Mucosa of rectum (tissue), 2 donors: Measurements from ENCODE around the gene EPGN.

Experiments
- H3K27ac ChIP-seq, 2 donors: one replicate each; pipeline ENCODE4 v1.7.0; 2013; ENCODE audit warnings: inconsistent platforms in 2 of 2, low read depth in 2 of 2, low read length in 2 of 2
- H3K27me3 ChIP-seq, 2 donors: one replicate each; pipeline ENCODE4 v1.7.0; 2013; ENCODE audit warnings: low read length in 2 of 2; ENCODE audit not compliant: control insufficient read depth in 2 of 2, insufficient read depth in 2 of 2
- H3K36me3 ChIP-seq, 2 donors: one replicate each; pipeline ENCODE4 v1.7.0; 2013; ENCODE audit warnings: low read length in 2 of 2; ENCODE audit not compliant: control insufficient read depth in 2 of 2, insufficient read depth in 2 of 2
- H3K4me1 ChIP-seq, 2 donors: one replicate each; pipeline ENCODE4 v1.7.0; 2013; ENCODE audit warnings: low read length in 2 of 2, mild to moderate bottlenecking in 1 of 2; ENCODE audit not compliant: control insufficient read depth in 2 of 2, insufficient read depth in 2 of 2
- H3K4me3 ChIP-seq, 2 donors: one replicate each; pipeline ENCODE4 v1.7.0; 2013; ENCODE audit warnings: low read length in 2 of 2
- H3K9ac ChIP-seq, 2 donors: one replicate each; pipeline ENCODE4 v1.7.0; 2013; ENCODE audit warnings: low read length in 2 of 2, low read depth in 1 of 2, mild to moderate bottlenecking in 1 of 2
- H3K9me3 ChIP-seq, 2 donors: one replicate each; pipeline ENCODE4 v1.7.0; 2013; ENCODE audit warnings: low read length in 2 of 2; ENCODE audit not compliant: control insufficient read depth in 2 of 2
- donor health status: healthy.
- donor health status: Normal muscosa, but diverticular disease.

Gene EPGN

DNA sequence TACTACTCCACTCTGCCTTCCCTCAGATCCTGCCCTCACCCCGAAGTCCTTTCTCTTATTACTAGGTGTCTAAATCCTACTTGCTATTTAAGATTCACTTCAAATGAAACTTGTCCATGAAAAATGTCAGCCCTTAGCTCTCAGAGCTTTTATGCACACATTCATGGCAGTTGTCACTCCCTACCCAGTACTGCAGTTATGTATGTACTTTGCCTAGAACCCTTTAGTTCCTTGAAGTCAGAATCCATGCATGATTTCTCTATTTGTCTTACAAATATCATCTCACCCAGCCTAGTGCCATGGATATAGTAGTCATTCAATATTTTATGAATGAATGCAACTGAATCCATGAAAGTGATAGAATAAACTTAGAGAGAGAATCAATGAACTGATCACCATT is 3.3 kb upstream of the EPGN start:
- no peak overlapping the region for H3K27ac ChIP-seq
- H3K4me3 ChIP-seq = no peak overlapping the region
- H3K4me1 ChIP-seq = no peaks in the 10 kb centered on the region
- H3K36me3 ChIP-seq = no peaks in the 10 kb centered on the region
- H3K27me3 ChIP-seq = no peaks in the 10 kb centered on the region
- H3K9me3 ChIP-seq = no peaks in the 10 kb centered on the region
- H3K9ac ChIP-seq = no peak overlapping the region

DNA sequence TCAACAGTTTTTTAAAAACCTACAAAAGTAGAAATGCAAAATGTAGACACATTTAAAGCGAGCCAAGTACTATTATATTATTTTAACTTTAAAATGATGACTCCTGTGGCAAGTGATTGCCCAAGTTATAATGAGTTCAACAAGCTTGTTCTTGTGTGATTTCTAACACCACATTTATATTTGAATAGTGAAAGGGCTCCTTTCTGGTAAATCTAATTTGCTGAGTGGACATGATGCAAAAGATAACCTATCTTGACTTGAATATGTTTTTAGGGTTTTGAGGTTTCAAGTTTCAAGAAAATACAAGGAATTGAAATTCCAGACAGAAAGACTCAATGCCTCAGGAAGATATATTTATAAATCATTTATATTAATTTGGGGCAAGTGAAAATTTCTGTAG is 1.1 kb upstream of the EPGN start:
- Histone ChIP-seq H3K36me3 (no peaks in the 10 kb centered on the region), H3K9me3 (no peaks in the 10 kb centered on the region), H3K27me3 (no peaks in the 10 kb centered on the region), H3K4me3 (no peak overlapping the region), H3K9ac (no peak overlapping the region), H3K27ac (no peak overlapping the region), H3K4me1 (no peaks in the 10 kb centered on the region)

DNA sequence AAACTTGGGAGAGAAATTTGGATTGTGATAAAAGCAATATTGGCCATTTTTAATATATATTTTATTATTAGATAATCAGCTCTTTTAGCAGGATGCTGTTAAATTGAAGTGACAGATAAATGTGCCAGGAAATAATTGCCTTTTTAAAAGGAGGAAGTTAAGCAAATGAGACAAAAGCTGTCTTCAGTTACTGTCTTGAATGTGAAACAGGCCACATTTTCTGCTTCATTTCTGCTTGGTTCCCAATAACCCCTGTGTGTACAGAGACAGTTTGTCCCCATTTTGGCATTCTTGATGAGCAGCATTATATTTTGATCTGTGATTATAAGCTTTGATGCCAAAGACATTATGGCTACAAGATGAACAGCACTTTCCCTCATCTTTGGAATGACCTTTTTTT is 953 bp downstream of the EPGN start:
- H3K4me3 ChIP-seq = no peak overlapping the region
- no peak overlapping the region for H3K9ac ChIP-seq
- H3K27me3 ChIP-seq = no peaks in the 10 kb centered on the region
- no peaks in the 10 kb centered on the region for H3K4me1 ChIP-seq
- no peaks in the 10 kb centered on the region for H3K36me3 ChIP-seq
- no peak overlapping the region for H3K27ac ChIP-seq
- no peaks in the 10 kb centered on the region for H3K9me3 ChIP-seq

GRCh38 chr4:74311696-74312313 is 3.5 kb downstream of the EPGN start:
- H3K27me3 ChIP-seq = no peaks in the 10 kb centered on the region
- no peaks in the 10 kb centered on the region for H3K36me3 ChIP-seq
- H3K27ac ChIP-seq = no peak overlapping the region
- no peak overlapping the region for H3K4me3 ChIP-seq
- H3K9ac ChIP-seq = no peak overlapping the region
- H3K4me1 ChIP-seq = no peaks in the 10 kb centered on the region
- H3K9me3 ChIP-seq = no peaks in the 10 kb centered on the region

DNA sequence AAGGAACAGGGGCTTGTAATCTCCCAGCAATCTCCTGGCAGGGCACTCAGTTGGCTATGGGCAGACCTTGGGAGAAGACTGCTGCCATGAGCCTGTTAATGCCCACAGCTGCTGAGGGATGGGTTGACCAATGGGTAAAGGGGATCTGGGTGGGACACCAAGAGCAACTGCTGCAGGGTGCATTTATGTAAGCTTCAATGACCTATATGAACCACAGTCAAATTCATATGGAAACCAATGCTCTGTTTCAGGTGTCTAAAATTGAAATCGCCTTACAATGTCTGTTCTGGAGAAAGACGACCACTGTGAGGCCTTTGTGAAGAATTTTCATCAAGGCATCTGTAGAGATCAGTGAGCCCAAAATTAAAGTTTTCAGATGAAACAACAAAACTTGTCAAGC is 6.1 kb downstream of the EPGN start:
- Histone ChIP-seq H3K4me3 (no peak overlapping the region), H3K27me3 (no peaks in the 10 kb centered on the region), H3K9ac (no peak overlapping the region), H3K4me1 (no peaks in the 10 kb centered on the region), H3K36me3 (no peaks in the 10 kb centered on the region), H3K27ac (no peak overlapping the region), H3K9me3 (no peaks in the 10 kb centered on the region)

DNA sequence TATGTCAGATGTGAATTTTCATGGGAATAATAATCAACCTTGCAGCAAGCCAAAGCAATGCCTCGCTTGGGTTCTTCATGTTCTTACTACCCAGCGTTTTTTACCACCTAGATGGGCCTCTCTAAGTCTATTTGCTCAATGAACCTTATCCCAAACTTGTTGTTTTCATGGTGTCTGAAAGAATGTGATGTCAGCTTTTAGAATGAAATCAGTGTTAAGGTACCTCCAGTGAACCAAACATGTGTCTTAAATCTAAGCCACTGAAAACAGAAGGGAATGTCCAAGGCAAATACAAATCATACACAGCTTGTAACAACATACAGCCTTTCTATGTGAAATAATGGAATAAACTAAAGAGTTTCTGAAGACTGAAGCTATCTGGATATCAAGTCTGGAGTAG is 6.7 kb downstream of the EPGN start:
- Histone ChIP-seq H3K36me3 (no peaks in the 10 kb centered on the region), H3K9me3 (no peaks in the 10 kb centered on the region), H3K9ac (no peak overlapping the region), H3K4me1 (no peaks in the 10 kb centered on the region), H3K27me3 (no peaks in the 10 kb centered on the region), H3K27ac (no peak overlapping the region), H3K4me3 (no peak overlapping the region)

DNA sequence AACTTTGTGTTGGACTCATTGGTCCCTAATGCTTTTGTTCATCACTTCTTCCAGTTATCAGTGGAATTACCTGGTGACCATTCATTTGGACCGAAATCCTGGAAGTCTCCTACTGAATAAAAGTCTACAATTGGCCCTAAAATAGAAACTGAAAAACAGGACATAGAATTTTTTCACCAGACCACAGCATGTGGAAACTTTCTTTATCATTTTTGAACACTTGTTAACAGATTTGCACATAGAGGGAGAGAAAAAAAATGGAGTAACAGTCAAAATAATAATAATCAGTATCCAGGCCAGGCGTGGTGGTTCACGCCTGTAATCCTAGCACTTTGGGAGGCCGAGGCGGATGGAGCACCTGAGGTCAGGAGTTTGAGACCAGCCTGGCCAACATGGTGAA is 7.1 kb downstream of the EPGN start:
- H3K36me3 ChIP-seq = no peaks in the 10 kb centered on the region

DNA sequence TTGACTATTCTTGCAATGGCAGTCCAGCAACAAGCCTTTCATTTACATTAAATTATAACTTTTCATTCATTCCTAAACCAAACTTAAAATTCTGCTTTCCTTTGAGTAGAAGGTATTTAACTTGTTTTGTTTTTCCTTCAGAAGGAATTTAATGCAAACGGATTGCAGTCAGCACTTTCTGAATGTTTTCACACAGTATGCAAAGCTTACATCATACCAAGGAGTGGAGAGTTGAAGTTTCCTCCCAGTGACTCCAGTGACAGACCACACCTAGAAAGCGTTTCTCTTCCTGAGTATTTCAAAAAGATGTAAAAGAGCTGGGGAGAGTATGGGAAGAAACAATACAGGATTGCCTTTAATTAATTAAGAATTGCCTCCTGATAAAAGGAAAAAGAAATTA is 8.1 kb downstream of the EPGN start:
- no peak overlapping the region for H3K4me3 ChIP-seq
- H3K9ac ChIP-seq = no peak overlapping the region
- no peaks in the 10 kb centered on the region for H3K27me3 ChIP-seq
- H3K4me1 ChIP-seq = peaks cover 3 to 4% of the 10 kb centered on the region in 2 donors
- no peak overlapping the region for H3K27ac ChIP-seq
- H3K9me3 ChIP-seq = no peaks in the 10 kb centered on the region
- no peaks in the 10 kb centered on the region for H3K36me3 ChIP-seq

More for the DNA sequence above, 7.1 kb downstream of the EPGN start:
- no peak overlapping the region for H3K27ac ChIP-seq
- no peaks in the 10 kb centered on the region for H3K27me3 ChIP-seq
- H3K4me3 ChIP-seq = no peak overlapping the region
- no peaks in the 10 kb centered on the region for H3K4me1 ChIP-seq
- H3K9ac ChIP-seq = no peak overlapping the region
- H3K9me3 ChIP-seq = no peaks in the 10 kb centered on the region

- no peaks in the 10 kb centered on the region for H3K27me3 ChIP-seq
- no peaks in the 10 kb centered on the region for H3K9me3 ChIP-seq
- H3K27ac ChIP-seq = no peak overlapping the region
- no peak overlapping the region for H3K9ac ChIP-seq
- no peaks in the 10 kb centered on the region for H3K36me3 ChIP-seq
- no peak overlapping the region for H3K4me3 ChIP-seq
- H3K4me1 ChIP-seq = peaks cover 3 to 4% of the 10 kb centered on the region in 2 donors
These were observed 9.5 kb downstream of the EPGN start for GRCh38 chr4:74317616-74318246.

DNA sequence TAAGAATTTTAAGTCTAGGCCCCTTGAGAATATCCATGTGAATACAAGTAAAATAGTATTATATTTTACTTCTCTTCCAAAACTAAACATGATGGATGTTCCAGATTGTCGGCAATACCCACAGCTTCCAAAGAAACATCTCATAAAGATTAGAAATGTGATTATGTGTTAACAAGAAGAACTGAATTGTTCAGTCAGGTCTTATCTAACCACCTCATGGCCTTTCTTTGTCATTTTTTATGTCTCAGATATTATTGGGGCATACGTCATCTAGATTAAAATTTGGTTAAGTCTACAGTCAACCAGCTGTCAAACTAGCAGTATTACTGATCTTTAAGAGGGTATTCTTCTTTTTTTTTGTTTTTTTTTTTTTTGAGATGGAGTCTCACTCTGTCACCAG is 10.0 kb downstream of the EPGN start:
- no peaks in the 10 kb centered on the region for H3K36me3 ChIP-seq
- no peaks in the 10 kb centered on the region for H3K27me3 ChIP-seq
- H3K4me1 ChIP-seq = peaks cover 3 to 4% of the 10 kb centered on the region in 2 donors
- H3K27ac ChIP-seq = no peak overlapping the region
- no peaks in the 10 kb centered on the region for H3K9me3 ChIP-seq
- H3K4me3 ChIP-seq = no peak overlapping the region
- H3K9ac ChIP-seq = no peak overlapping the region
